Renal cortical epithelial cell (primary cell): ENCODE data around the gene FBRSL1. TPM values are rescaled to one million over a fixed set of nuclear protein-coding genes. Genes with fewer than 3 reads are reported as not detected.
"Not testable (repeated sequence)": the region's sequence is repeated elsewhere in the genome, so short reads cannot be mapped to it uniquely, and the experiment has no call there.

Experiments
- DNase-seq: peaks from one replicate; pipeline ENCODE4 v3.0.0-alpha.2; 2011; ENCODE audit warnings: low read depth
- total RNA-seq: library from RNA; depleted of rRNA; stranded (reverse); fragments of >200 nt; gene quantifications from 2 replicates; pipeline ENCODE4 v1.2.3, GENCODE V29; 2014

The FBRSL1 gene
- total RNA-seq, 1 donor from 2014 or later: 10.6 TPM

DNA sequence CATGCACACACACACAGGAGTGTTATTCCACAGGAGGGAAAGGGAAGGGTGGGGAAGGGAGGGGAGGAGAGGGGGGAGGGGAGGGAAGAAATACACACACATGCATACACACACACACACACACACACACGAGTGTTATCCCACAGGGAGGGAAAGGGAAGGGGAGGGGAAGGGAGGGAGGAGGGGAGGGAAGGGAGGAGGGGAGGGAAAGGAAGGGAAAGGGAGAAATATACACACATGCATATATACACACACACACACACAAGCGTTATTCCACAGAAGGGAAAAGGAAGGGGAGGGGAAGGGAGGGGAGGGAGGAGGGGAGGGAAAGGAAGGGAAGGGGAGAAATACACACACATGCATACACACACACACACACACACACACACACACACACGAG is 19.6 kb upstream of the FBRSL1 start:
- no peak for DNase-seq

DNA sequence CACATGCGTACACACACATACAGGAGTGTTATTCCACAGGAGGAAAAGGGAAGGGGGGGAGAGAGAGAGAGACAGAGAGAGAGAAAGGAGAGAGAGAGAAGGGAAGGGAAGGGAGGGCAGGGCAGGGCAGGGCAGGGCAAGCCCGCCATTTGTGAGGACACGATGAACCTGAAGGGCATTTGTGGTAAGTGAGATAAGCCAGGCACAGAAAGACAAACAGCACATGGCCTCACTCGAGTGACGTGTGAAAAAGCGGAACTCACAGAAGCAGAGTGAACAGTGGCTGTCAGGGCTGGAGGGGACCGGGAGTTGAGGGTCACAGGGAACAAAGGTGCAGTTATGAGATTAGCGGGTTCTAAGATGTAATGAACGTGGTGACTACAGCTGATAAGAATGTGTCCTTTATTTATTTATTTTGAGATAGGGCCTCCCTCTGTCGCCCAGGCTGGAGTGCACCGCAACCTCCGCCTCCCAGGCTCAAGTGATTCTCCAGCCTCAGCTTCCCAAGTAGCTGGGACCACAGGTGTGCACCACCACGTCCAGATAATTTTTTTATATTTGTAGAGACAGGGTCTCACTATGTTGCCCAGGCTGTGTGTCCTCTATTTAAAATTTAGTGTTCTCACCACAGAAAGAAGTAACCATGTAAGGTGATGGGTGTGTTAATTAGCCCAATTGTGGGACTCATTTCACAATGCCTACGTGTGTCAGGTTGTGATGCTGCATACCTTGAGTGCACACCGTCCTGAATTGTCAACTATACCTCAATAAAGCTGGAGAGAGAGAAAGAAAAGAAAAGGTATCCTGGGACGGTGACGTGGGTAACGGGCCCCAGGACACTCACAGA is 18.7 kb upstream of the FBRSL1 start:
- no peak for DNase-seq

DNA sequence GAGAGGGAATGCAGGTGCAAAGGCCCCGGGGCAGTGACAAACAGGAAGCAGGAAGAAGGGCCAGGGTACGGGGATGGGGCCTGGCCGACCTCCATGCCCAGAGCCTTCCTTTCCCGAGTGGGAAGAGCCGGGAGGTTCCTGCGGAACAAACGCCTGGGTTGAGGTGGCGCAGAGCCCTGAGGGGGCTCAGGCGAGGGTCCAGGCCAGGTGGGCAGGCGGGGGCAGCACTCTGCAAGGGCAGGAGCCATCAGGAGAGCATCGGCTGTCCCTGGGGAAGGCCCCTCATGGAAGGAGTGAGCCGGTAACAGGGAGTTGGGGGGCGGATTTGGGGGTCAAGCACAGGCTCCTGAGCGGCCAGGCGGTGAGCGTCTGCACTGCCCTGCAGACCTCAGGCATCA is 18.1 kb upstream of the FBRSL1 start:
- no peak for DNase-seq

DNA sequence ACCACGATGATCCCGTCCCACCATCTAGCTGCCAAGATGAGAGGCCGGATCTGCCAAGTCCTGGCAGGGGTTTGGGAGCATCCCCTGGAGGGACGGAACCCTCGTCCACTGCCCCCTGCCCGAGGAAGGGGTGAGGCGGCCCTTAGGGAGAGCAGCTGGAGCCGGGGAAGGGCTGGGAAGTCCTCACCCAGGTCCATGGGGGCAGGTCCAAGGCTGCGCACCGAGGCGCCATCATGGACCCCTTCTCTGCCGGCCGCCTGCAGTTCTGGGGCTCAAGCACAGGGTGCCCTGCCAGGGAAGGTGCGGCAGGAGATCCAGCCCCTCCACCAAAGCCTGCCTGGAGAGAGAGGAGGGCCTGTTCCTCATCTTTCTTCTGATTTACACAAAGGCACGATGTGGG is 17.6 kb upstream of the FBRSL1 start:
- DNase-seq: no peak

DNA sequence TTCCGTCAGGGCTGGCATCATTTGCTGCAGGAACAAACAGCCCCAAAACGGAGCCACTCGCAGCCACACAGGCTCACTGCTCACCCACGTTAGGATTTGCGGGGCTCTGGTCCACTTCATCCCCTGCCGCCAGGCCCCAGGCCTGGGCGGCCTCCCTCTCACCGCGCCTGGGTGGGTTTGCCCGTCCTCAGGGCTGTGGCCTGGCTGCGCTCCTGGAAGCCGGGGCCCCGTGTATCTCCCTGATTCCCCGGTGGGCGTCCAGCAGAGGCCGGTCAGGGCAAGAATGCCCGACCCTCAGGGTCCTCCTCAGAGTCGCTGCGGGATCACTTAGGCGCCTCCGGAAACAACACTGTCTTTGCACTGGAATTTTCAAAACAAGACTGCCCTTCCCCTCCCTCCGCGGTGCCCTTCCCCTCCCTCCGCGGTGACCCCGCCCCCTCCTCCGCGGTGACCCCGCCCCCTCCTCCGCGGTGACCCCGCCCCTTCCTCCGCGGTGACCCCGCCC is 15.7 kb upstream of the FBRSL1 start:
- no peak for DNase-seq

DNA sequence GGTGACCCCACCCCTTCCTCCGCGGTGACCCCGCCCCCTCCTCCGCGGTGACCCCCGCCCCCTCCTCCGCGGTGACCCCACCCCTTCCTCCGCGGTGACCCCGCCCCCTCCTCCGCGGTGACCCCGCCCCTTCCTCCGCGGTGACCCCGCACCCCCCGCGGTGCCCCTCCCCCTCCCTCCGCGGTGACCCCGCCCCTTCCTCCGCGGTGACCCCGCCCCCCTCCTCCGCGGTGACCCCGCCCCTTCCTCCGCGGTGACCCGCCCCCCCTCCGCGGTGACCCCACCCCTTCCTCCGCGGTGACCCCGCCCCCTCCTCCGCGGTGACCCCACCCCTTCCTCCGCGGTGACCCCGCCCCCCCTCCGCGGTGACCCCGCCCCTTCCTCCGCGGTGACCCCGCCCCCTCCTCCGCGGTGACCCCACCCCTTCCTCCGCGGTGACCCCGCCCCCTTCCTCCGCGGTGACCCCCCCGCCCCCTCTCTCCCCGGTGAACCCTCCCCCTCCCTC is 15.1 kb upstream of the FBRSL1 start:
- not testable (repeated sequence) for DNase-seq

DNA sequence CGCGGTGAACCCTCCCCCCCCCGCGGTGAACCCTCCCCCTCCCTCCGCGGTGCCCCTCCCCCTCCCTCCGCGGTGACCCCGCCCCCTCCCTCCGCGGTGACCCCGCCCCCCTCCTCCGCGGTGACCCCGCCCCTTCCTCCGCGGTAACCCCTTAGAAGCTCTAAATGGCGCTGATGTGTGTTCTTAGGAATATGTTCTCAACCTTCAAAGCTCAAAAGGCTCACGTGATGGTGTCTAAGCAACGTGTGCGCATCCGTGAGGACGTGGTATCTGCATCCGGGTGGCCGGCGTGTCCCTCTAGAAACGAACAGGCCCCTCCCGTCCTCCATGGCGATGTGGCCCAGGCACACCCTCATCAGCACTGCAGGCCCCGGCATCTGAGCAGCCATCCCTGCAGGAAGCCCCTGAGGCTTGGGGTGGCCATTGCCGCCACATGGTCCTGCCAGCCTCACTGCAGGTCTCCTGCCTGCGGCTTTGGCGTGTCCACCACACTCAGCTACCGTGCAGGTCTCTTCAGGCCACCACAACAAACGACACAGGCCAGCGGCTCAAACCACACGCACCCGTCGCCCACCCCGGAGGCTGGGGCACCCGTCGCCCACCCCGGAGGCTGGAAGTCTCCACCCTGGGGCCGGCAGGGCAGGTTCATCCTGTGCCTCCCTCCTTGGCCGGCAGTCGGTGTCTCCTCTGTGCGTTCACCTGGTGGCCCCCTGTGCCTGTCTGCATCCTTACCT is 14.5 kb upstream of the FBRSL1 start:
- DNase-seq: no peak

DNA sequence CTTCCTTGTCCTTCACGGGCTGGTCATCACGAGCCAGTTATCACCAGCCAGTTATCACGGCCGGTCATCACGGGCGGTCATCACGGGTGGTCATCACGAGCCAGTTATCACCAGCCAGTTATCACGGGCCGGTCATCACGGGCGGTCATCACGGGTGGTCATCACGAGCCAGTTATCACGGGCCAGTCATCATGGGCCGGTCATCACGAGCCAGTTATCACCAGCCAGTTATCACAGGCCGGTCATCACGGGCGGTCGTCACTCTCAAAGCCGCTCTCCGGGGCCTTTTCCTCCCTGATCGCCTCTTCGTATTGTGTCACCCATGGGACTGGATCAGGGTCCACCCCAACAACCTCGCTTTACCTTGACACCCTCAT is 13.9 kb upstream of the FBRSL1 start:
- DNase-seq: no peak

DNA sequence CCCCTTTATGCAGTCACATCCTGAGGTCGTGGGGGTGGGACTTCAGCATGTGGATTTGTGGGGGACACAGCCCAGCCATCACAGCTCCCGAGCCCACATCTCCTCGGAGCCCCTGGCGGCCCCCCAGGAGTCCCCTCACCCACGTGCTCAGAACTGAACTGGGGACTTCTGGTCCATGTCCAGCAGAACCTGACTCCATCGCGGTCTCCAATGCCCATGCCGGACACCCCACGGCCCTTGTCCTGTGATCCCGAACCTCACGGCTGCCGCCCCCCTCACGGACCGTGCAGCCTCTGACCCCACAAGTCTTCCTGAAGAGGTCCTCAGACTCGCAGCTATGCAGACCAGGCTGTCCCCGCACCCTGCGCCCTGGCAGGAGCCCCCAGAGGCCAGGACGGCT is 13.5 kb upstream of the FBRSL1 start:
- no peak for DNase-seq

DNA sequence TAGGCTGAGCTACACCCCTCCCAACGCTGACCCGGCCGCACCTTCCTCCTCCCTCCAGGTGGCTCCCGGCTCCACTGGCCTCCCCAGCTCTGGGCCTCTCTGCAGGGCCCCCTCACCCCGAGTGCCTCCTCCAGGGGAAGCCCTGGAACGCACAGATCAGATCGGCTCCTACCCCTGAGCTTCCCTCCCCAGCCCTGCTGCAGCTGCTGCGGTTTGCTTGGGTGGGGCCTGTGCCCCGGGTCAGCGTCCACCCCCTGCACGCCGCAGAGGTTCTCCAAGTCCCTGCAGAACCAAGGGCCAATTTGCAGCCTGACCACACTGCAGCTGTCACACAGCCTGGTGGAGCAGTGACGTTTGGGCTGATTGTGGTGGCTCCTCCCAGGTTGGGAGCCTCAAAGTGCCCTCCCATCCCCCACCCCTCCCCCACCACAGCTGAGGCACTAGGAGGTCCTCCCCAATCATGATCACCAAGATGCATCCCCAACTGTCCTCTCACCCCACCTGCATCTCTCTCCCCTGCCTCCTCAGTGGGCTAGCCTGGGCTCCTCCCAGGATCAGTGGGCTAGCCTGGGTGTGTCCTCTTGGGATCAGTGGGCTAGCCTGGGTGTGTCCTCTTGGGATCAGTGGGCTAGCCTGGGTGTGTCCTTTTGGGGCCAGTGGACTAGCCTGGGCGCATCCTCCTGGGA is 12.8 kb upstream of the FBRSL1 start:
- DNase-seq: no peak

DNA sequence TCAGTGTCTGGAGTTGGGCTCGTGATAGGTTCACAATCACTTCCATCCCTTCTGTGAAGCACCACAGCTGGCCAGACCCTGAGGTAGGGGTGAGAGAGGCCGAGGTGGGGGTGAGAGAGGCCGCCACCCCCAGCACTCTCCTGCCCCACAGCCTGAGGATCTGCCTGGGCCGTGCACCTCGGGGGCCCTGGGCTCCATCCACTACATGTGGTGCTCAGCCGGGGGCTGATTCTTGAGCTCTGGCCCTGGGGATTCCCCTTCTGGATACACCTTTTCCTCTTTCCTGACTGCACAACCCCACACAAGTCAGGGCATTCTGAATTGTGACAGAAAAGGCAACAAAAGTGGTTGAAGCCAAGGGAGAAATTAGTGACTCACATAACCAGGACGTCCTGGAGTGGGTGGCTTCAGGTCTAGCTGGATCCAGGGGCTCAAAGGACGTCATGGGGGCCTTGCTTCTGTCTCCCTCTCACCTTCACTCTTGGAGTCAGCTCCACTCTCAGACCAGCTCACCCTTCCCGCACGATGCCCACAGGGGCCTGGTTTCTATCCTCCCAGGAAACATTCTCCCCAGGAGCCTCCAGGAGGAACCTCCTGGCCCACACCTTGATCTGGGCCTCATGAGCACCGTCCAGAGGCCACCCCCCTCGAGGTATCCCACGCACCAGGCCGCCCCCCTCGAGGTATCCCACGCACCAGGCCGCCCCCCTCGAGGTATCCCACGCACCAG is 12.1 kb upstream of the FBRSL1 start:
- no peak for DNase-seq

DNA sequence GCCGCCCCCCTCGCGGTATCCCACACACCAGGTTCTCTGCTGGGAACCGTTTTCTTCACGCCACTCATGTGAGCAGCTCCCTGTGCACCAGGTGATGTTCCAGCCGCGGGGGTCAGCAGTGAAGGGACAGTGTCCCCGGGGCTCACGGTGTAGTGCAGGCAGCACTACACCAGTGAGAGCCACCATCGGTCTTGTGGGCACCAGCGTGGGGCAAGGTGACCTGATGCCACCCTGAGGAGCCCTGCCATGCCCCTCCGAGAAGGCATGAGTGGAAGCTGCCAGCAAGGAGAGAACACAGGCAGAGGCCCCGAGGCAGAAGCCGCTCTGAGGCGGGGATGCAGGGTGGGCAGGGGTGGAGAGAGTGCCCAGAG is 11.5 kb upstream of the FBRSL1 start:
- no peak for DNase-seq

DNA sequence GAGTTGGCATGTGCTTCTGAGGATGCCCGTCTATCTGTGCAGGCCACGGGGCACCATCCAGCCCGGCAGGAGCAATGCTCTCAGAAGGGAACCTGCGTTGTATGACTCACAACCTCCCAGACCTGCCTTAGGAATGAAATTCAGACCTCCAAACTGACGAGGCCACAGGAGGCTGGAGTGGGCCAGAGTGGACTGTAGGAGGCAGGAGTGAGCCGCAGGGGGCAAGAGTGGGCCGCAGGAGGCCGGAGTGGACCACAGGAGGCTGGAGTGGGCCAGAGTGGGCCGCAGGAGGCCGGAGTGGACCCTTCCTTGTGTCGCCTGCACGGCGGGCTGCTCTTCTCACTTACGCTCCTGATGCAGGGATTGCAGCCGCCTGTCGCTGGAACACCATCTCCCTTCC is 11.1 kb upstream of the FBRSL1 start:
- no peak for DNase-seq

DNA sequence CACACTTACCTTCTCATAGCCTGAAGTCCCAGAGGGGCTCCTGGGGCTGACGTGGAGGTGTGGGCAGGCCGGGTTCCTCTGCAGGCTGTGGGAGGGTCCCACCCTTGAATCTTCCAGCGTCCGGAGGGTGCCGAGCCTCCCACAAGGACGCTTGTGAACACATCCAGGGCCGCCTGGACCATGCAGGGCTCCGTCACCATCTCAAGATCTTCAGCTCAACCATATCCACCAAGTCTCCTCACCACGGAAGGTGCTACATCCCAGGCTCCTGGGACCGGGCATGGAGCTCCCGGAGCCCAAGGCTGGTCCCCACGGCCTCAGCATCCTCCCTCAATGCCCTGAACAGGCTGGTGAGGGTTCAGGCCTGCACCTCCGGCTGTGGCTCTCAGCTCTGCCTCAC is 10.7 kb upstream of the FBRSL1 start:
- no peak for DNase-seq

DNA sequence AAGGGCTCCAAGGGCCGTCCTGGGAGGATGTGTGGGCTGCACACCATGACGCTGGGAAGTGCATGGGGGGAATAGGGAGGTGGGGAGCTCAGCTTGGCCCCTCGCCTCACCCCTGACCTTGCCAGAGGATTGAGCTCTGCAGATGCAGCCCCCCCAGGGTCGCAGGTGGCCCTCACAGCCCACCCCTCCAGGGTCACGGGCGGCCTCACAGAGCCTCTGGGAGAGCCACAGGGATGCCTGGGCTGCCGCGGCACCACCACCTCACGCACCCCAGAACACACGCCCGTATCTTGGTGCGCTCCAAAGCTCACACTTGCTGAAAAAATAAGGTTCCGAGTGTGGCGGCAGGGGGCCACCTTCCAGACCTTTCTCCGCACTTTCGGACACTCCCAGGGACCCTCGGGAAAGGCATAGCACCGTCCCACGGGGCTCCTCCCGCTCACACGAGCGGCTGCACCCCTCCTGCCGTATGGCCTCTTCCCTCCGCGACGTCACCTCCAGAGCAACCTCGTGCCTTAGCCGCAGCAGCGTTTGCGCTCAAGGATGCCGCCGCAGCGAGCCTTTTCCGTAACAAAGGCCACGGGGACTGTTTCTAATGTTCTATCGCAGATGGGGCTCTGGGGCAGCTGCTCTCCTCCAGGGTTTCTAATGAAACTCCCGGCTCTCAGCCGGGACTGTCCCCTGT is 9.9 kb upstream of the FBRSL1 start:
- DNase-seq: no peak

DNA sequence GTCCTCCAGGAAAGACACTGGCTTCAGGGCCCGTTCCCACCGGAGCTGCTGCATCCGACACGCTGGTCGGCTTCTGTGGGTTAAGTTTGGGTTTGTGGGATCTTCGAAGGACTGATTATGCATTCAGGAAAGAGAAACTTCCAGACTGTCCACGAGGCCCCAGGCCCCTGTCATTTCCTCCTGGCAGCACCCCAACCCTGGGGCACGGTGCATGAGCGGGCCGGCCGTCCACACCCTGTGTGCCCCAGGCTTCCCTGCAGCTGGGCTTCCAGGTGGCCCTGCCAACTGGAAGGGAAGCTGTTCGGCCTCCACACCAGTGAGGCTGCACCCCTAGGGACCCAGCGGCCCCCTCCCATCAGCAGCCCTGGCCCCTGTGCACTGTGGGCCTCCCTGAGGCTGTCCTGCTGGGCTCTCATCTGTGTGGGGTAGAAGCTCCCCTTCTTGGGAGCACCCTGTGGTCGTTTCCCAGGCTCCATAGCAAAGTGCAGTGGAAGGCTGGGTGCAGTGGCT is 9.3 kb upstream of the FBRSL1 start:
- no peak for DNase-seq

DNA sequence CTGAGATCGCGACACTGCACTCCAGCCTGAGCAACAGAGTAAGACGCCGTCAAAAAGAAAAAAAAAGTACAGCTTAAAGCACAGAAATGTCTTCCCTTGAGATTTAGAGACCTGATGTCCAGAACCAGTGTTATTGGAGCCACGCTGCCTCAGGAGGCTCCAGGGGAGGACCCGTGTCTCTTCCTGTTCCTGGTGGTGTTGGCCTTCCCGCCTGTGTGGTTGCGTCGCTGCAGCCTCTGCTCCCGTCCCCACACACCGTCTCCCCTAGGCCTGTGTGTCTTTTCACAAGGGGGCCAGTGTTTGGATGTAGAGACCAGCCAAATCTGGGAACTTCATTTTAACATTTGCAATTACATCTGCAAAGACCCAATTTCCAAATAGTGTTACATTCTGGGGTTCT is 8.6 kb upstream of the FBRSL1 start:
- no peak for DNase-seq

DNA sequence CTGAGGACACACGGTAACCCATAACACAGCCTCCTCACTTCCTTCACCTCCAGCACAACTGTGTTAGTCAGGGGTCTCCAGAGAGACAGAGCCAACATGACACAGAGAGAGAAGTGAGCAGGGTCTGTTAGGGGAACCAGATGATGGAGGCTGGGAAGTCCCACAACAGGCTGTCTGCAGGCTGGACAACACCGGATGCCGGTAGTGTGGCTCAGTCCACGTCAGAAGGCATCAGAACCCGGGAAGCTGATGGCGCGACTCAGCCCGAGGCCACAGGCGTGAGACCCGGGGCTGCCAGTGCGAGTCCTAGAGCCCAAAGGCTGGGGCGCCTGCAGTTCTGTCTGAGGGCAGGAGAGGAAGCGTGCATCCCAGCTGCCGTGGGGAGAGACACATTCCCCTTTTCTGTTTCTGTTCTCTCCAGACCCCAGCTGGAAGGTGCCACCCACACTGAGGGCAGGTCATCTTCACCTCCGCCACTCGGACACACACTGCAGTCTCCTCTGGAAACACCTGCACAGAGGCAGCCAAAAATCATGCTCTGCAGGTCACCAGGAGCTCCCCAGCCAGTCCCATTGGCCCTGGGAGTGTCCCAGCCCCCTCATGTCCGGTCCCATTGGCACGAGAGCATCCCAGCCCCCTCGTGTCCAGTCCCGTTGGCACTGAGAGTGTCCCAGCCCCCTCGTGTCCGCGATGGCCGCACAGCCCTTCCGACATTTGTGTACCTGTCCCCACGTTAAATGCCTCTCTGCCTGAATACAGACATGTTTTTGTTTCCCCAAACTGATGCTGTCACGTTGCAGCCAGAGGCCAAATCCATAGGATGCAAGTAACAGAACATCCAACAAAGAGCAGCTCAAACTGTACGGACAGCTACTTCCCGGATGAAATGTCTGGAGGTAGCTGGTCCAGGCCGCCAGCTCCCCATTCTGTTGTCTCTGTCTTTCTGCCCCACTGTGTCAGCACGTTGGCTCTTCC is 7.9 kb upstream of the FBRSL1 start:
- DNase-seq: no peak

DNA sequence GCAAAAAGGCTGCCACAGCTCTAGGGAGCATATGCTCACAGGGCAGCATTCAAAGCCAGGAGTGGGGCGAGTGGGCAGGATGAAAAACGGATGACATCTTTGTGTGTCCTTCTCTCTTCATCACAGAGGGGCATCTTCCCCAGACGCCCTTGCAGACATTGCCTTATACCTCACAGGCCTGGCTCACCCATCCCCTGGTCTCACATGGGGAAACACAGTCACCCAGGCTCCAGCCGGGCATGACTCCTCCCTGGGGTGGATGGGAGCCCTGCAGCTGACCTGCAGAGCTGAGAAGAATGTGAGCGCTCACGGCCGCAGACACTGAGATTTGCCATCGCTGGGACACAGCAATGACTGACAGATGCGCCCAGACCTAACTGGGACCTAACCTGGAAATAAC is 7.2 kb upstream of the FBRSL1 start:
- no peak for DNase-seq

DNA sequence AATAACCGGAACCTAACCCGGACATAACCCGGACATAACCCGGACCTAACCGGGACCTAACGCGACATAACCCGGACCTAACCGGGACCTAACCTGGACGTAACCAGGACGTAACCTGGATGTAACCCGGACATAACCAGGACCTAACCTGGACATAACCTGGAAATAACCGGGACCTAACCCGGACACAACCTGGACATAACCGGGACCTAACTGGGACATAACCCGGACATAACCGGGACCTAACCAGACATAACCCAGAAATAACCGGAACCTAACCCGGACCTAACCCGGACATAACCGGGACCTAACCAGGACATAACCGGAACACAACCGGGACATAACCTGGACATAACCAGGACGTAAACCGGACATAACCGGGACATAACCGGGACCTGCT is 6.7 kb upstream of the FBRSL1 start:
- DNase-seq: no peak
